CD4-positive, alpha-beta T cell treated with Interleukin-6 at 100 ng/mL for 8 hours (primary cell): ENCODE measurements around the gene PHKA1.
"Not testable (repeated sequence)": the region's sequence is repeated elsewhere in the genome, so short reads cannot be mapped to it uniquely, and the experiment has no call there.

Experiments
- DNase-seq: peaks from one replicate; pipeline ENCODE4 v3.0.0-alpha.2; 2020; ENCODE audit warnings: mixed read lengths, low spot score

Gene PHKA1

DNA sequence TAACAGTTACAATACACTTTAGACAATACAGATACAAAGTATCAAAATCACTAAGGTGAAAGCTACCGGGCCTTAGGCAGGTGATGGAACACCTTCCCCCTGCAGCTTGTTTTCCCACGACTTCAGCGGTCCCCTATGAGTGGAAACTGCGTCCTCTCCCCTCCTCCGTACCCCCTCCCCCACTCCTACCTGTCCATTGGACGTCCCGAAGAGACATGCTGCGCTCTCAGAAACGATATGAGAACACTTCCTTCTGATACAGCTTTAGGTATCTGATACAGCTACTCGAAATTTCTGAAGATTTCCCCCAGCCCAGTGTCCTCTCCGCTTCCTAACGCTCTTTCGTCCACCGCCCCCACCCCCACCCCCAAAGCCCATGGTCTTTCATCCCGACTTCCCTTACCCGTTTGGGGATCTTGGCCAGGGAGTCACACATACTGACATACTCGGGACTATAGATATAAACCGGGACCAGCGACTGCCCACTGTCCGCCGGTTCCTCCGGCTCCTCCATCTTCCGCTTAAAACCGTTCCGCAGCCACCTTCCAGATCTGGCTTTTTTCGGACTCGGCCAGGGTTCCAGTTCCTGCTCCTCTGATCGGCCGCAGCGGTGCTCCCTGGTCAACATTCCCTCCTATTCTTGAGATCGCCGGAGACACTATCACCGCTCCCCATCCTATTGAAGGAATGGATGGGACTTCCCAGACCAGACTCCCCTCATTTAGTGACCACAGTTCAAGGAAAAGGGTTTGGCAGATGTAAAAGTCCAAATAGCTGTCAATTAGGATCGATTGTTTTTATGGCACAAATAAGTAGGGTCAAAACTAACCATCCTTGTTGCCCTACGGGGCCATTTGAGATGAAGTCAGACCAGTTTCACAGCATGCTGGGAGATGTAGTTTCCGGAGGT is 141.6 kb downstream of the PHKA1 start, which contains the start of gene HDAC8:
HDAC8 (minus strand) TSS at position 596 of the 910 bp plus-strand sequence; CDS start at position 514, 82 bp downstream.
- peak; percentile 53 for DNase-seq

DNA sequence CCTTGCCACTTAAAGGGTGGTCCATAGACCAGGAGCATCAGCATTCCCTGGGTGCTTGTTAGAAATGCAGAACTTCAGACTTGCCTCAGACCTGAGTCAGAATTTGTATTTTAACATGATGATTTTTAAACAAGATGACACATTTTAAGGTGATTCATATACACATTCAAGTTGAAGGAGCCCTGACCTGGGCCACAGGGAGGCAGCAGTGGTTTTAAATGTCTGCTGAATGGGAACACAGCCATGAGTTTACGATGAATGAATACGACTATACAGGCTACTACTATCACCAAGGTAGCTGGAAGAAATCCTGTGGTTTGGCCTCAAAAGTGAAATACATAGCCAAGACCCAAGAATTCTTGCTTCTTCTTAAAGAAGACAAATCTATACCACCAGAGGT is 144.3 kb downstream of the PHKA1 start:
- no peak for DNase-seq

- DNase-seq, result no peak
These were observed 145.6 kb downstream of the PHKA1 start for GRCh38 chrX:72568406-72569092.

DNA sequence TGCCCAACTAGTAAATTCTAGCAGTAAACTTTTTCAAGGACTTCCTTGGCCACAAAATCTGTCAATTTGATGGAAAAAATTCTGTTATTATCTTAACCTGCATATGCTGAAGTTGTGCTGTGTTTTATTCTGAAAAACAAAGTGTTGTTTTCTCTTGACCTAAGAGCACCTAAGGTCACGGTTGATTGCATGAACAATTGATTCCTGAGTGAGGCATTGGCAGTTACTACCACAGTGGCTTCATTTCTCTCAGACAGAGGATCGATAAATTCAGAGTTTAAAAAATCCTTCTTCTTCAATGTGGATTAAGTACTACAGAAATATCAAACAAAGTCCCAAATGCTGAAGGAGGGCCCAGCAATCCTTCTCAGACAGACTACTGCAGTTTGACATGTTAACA is 147.7 kb downstream of the PHKA1 start:
- DNase-seq, result no peak

- not testable (repeated sequence) for DNase-seq
These were observed 154.5 kb downstream of the PHKA1 start for GRCh38 chrX:72559655-72560054.

- DNase-seq, result no peak
These were observed 159.5 kb downstream of the PHKA1 start for GRCh38 chrX:72554448-72555140.

DNA sequence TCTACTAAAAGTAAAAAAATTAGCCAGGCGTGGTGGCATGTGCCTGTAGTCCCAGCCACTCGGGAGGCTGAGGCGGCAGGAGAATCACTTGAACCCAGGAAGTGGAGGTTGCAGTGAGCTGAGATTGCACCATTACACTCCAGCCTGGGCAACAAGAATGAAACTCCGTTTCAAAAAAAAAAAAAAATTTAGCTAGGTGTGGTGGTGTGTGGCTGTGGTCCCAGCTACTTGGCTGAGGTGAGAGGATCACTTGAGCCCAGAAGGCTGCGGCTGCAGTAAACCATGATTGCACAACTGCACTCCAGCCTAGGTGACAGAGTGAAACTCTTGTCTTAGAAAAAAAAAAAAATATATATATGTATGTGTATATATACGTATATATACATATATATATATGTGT is 161.7 kb downstream of the PHKA1 start:
- not testable (repeated sequence) for DNase-seq

GRCh38 chrX:72545990-72546389 is 168.1 kb downstream of the PHKA1 start:
- DNase-seq, result no peak

- DNase-seq, result no peak
These were observed 173.8 kb downstream of the PHKA1 start for GRCh38 chrX:72540318-72540717.

DNA sequence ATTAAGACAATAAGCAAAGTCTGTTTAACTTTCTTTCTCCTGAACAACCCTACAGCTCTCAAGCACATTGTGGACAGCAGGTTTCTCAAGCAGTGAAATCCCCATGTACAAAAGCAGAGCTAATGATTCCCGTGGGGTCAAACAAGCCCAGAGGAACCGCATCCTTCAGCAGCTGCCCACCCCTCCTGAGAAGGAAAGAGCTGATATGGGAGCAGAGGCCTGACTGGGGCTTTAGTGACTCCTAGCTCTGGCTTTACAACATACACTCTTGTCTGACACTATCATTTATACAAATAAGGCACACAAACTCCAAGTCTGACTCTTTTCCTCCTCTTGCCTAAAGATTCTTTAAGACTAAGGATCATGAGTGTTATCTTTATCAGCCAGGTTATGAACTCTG is 174.3 kb downstream of the PHKA1 start:
- no peak for DNase-seq

DNA sequence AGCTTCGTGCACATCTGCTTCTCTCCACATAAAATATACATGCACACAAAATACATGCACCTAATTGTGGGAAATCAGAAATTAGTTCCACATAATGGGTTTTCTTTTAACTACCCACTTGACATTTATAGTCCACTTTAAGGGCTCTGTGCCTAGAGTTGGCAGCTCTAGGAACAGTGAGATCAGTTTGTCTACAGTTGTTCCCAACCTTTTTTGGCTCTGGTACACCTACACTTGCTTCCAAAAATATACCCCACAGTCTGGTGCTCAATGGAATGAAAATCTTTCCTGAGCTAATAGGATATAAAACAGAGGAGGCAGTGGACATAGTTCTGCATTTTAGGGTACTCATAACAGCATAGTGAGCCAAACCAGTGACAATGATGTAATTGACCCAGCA is 177.6 kb downstream of the PHKA1 start:
- no peak for DNase-seq

DNA sequence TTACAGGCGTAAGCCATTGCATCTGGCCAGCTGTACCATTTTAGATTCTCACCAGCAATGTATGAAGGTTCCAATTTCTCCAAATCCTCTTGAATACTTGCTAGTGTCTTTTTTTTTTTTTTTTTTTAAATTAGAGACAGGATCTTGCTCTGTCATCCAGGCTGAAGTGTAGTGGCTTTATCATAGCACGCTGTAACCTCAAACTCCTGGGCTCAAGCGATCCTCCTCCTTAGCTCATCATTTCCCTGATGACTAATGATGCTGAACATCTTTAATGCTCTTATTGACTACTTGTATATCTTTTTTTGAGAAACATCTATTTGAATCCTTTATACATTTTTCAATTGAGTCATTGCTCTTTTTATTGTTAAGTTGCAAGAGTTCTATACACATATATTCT is 181.7 kb downstream of the PHKA1 start:
- no peak for DNase-seq
